HG03039 (cell line): ENCODE measurements around the gene ARID4B.
"Not testable (repeated sequence)": the region's sequence is repeated elsewhere in the genome, so short reads cannot be mapped to it uniquely, and the experiment has no call there.

Experiments used
- ATAC-seq: cut with Tn5 transposase; IDR thresholded peaks from one replicate; pipeline ENCODE4 v1.9.1; 2021; ENCODE audit warnings: mild to moderate bottlenecking, moderate library complexity; ENCODE audit not compliant: unreplicated experiment

The ARID4B gene

GRCh38 chr1:235168375-235168774, 159.6 kb downstream of the ARID4B start:
- no peak for ATAC-seq

- no peak for ATAC-seq
These were observed 166.2 kb downstream of the ARID4B start for GRCh38 chr1:235161685-235162327.

- peak; percentile 92 for ATAC-seq
These were observed 166.9 kb downstream of the ARID4B start, which contains the start of gene RBM34 for GRCh38 chr1:235160957-235161684. TSS of gene RBM34 (minus strand) at chr1:235161250. CDS start at chr1:235161226, 24 bp downstream.

GRCh38 chr1:235160383-235160956, 167.5 kb downstream of the ARID4B start:
- no peak for ATAC-seq

GRCh38 chr1:235159930-235160329, 168.0 kb downstream of the ARID4B start:
- not testable (repeated sequence) for ATAC-seq

- ATAC-seq = not testable (repeated sequence)
These were observed 168.7 kb downstream of the ARID4B start for GRCh38 chr1:235159284-235159683.

GRCh38 chr1:235158680-235159079, 169.3 kb downstream of the ARID4B start:
- no peak for ATAC-seq

GRCh38 chr1:235157150-235157549, 170.8 kb downstream of the ARID4B start:
- no peak for ATAC-seq

- ATAC-seq = no peak
These were observed 171.2 kb downstream of the ARID4B start for GRCh38 chr1:235156740-235157139.

GRCh38 chr1:235156265-235156664, 171.7 kb downstream of the ARID4B start:
- no peak for ATAC-seq

GRCh38 chr1:235152235-235152634, 175.7 kb downstream of the ARID4B start:
- no peak for ATAC-seq

- ATAC-seq = no peak
These were observed 176.9 kb downstream of the ARID4B start for GRCh38 chr1:235151033-235151432.

- no peak for ATAC-seq
These were observed 178.2 kb downstream of the ARID4B start for GRCh38 chr1:235149824-235150223.

- peak; percentile 69 for ATAC-seq
These were observed 180.7 kb downstream of the ARID4B start for GRCh38 chr1:235147269-235147668.

- ATAC-seq = no peak
These were observed 182.3 kb downstream of the ARID4B start for GRCh38 chr1:235145639-235146038.

GRCh38 chr1:235142991-235143390, 185.0 kb downstream of the ARID4B start:
- ATAC-seq = no peak

GRCh38 chr1:235139315-235139714, 188.7 kb downstream of the ARID4B start:
- ATAC-seq = no peak

- ATAC-seq = no peak
These were observed 189.2 kb downstream of the ARID4B start for GRCh38 chr1:235138821-235139220.

- ATAC-seq = no peak
These were observed 191.9 kb downstream of the ARID4B start for GRCh38 chr1:235136111-235136510.

GRCh38 chr1:235134171-235134570, 193.8 kb downstream of the ARID4B start:
- no peak for ATAC-seq

GRCh38 chr1:235133086-235133485, 194.9 kb downstream of the ARID4B start:
- no peak for ATAC-seq

GRCh38 chr1:235131961-235132360, 196.0 kb downstream of the ARID4B start:
- no peak for ATAC-seq
